ENCODE data around the gene RBM41. TPM values are rescaled to one million over a fixed set of nuclear protein-coding genes. Genes with fewer than 3 reads are reported as not detected.

The RBM41 gene
- total and polyA plus RNA-seq, 2 experiments from 2014 or later: 20.0 to 21.9 TPM

DNA sequence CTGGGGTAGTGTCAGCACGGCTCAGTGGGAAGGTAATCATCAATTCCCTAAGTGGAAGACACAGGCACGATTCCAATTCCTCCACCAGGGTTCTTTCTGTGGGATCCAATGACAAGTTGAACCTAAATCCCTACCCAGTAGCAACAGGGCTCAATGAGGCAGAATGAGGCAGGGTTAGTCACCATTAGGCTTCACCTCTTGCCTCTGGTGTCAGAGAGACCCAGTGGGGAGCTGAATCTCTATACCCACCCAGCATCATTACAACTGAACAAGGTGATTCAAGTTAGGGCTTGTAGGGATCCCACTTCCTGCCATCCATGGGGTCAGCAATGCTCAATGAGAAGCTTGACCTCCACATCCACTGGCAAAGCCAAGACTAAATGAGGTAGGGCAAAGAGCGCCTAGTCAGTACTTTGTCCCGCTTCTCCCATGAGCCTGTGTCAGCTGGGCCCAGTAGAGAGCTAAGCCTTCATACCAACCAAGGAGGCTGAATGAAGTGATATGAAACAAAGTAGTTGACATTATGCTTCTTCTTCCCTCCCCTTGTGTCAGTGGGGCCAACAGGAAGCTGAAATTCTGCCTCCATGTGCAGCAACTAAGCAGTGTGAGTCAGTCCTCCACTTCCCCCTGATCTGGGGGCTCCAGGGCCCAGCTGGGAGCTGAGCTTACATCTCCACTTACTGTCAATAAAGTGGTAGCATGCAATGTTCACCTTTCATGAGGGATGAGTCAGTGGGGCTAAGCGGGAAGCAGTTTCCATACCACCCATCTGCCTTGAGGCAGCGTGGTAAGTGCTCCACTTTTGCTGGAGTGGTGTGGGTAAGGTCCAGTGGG is 36.4 kb upstream of the RBM41 start (continued):
- TF ChIP-seq, protein P1, sequence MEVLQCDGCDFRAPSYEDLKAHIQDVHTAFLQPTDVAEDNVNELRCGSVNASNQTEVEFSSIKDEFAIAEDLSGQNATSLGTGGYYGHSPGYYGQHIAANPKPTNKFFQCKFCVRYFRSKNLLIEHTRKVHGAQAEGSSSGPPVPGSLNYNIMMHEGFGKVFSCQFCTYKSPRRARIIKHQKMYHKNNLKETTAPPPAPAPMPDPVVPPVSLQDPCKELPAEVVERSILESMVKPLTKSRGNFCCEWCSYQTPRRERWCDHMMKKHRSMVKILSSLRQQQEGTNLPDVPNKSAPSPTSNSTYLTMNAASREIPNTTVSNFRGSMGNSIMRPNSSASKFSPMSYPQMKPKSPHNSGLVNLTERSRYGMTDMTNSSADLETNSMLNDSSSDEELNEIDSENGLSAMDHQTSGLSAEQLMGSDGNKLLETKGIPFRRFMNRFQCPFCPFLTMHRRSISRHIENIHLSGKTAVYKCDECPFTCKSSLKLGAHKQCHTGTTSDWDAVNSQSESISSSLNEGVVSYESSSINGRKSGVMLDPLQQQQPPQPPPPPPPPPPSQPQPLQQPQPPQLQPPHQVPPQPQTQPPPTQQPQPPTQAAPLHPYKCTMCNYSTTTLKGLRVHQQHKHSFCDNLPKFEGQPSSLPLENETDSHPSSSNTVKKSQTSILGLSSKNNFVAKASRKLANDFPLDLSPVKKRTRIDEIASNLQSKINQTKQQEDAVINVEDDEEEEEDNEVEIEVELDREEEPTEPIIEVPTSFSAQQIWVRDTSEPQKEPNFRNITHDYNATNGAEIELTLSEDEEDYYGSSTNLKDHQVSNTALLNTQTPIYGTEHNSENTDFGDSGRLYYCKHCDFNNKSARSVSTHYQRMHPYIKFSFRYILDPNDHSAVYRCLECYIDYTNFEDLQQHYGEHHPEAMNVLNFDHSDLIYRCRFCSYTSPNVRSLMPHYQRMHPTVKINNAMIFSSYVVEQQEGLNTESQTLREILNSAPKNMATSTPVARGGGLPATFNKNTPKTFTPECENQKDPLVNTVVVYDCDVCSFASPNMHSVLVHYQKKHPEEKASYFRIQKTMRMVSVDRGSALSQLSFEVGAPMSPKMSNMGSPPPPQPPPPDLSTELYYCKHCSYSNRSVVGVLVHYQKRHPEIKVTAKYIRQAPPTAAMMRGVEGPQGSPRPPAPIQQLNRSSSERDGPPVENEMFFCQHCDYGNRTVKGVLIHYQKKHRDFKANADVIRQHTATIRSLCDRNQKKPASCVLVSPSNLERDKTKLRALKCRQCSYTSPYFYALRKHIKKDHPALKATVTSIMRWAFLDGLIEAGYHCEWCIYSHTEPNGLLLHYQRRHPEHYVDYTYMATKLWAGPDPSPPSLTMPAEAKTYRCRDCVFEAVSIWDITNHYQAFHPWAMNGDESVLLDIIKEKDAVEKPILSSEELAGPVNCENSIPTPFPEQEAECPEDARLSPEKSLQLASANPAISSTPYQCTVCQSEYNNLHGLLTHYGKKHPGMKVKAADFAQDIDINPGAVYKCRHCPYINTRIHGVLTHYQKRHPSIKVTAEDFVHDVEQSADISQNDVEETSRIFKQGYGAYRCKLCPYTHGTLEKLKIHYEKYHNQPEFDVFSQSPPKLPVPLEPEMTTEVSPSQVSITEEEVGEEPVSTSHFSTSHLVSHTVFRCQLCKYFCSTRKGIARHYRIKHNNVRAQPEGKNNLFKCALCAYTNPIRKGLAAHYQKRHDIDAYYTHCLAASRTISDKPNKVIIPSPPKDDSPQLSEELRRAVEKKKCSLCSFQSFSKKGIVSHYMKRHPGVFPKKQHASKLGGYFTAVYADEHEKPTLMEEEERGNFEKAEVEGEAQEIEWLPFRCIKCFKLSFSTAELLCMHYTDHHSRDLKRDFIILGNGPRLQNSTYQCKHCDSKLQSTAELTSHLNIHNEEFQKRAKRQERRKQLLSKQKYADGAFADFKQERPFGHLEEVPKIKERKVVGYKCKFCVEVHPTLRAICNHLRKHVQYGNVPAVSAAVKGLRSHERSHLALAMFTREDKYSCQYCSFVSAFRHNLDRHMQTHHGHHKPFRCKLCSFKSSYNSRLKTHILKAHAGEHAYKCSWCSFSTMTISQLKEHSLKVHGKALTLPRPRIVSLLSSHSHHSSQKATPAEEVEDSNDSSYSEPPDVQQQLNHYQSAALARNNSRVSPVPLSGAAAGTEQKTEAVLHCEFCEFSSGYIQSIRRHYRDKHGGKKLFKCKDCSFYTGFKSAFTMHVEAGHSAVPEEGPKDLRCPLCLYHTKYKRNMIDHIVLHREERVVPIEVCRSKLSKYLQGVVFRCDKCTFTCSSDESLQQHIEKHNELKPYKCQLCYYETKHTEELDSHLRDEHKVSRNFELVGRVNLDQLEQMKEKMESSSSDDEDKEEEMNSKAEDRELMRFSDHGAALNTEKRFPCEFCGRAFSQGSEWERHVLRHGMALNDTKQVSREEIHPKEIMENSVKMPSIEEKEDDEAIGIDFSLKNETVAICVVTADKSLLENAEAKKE (CRISPR knock-in tag; IDR thresholded peaks at IDR 0.05): no peak
- TF ChIP-seq ZNF331 (CRISPR knock-in tag; IDR thresholded peaks at IDR 0.05; ENCODE audit: low read depth) (no peak), REST (IDR thresholded peaks at IDR 0.05; ENCODE audit: unreplicated experiment) (no peak), NANOG (IDR thresholded peaks at IDR 0.05; ENCODE audit: borderline replicate concordance) (no peak)
- TF ChIP-seq, protein P2, sequence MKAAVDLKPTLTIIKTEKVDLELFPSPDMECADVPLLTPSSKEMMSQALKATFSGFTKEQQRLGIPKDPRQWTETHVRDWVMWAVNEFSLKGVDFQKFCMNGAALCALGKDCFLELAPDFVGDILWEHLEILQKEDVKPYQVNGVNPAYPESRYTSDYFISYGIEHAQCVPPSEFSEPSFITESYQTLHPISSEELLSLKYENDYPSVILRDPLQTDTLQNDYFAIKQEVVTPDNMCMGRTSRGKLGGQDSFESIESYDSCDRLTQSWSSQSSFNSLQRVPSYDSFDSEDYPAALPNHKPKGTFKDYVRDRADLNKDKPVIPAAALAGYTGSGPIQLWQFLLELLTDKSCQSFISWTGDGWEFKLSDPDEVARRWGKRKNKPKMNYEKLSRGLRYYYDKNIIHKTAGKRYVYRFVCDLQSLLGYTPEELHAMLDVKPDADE (IDR thresholded peaks at IDR 0.05): no peak
